ENCODE results near the gene TF. TPM values are rescaled to one million over a fixed set of nuclear protein-coding genes. Genes with fewer than 3 reads are reported as not detected.

Gene TF
- total RNA-seq, 1 experiment from 2014 or later = 0.09 TPM

DNA sequence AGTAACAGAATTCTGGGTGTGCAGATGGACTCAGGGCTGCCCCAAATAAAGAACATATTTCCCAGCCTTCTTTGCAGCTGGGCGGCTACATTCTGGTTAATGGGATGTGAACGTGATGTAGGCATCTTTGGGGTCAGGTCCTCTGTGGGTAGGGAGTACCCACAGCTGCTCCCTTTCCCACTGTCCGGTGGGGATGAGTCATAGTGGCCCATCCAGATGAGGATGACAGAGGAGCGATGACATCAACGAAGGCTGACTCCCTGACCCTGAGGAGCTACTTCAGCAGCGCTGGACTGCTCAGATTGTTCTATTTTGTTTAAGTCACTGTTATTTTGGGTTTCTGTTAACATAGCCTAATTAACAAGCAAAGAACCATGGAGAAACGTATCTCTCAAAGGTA lies 97.4 kb downstream of the TF start:
- Histone ChIP-seq H2BK20ac (ENCODE audit: low read depth, low read length, poor library complexity, severe bottlenecking) (no peak overlapping the region), H4K91ac (ENCODE audit: insufficient read length, low read depth, low read length) (no peak overlapping the region), H3K23me2 (ENCODE audit: insufficient read length, low read depth, low read length, poor library complexity, severe bottlenecking) (no peaks in the 10 kb centered on the region), H3K9ac (ENCODE audit: extremely low read depth, insufficient read length, low read length) (no peak overlapping the region), H3K14ac (ENCODE audit: insufficient read depth, low read length) (no peak overlapping the region), H3K23ac (ENCODE audit: insufficient read length, low read depth, low read length) (no peak overlapping the region), H3K27me3 (ENCODE audit: insufficient read depth, low read length) (no peaks in the 10 kb centered on the region), H3K4me1 (ENCODE audit: insufficient read depth, low read length) (no peaks in the 10 kb centered on the region), H3K27ac (ENCODE audit: insufficient read length, low read depth, low read length) (no peak overlapping the region), H2BK120ac (ENCODE audit: low read depth, low read length, poor library complexity, severe bottlenecking) (no peak overlapping the region), H3K79me1 (ENCODE audit: insufficient read depth, low read depth, low read length, poor library complexity, severe bottlenecking) (no peaks in the 10 kb centered on the region), H4K8ac (replicated peaks; ENCODE audit: insufficient read length, low read depth, low read length) (no peak overlapping the region), H3K79me2 (ENCODE audit: insufficient read depth, low read length) (no peaks in the 10 kb centered on the region), H3K4me2 (ENCODE audit: insufficient read depth, insufficient read length, low read length) (no peak overlapping the region), H4K20me1 (ENCODE audit: control insufficient read depth, insufficient read depth, insufficient read length) (no peaks in the 10 kb centered on the region), H3K9me3 (ENCODE audit: control insufficient read depth, low read depth, low read length) (no peaks in the 10 kb centered on the region), H3T11ph (ENCODE audit: low read length) (no peak overlapping the region), H2AFZ (ENCODE audit: low read length) (no peak overlapping the region), H3K18ac (ENCODE audit: insufficient read length, low read depth, low read length) (no peak overlapping the region), H2BK15ac (ENCODE audit: low read depth, low read length) (no peak overlapping the region), H3K56ac (ENCODE audit: insufficient read length, low read depth, low read length) (no peak overlapping the region), H3K4ac (ENCODE audit: low read depth, low read length) (no peak overlapping the region), H2AK5ac (ENCODE audit: insufficient read length, low read length) (no peak overlapping the region), H4K5ac (ENCODE audit: insufficient read length, low read depth, low read length) (no peak overlapping the region), H2BK12ac (ENCODE audit: insufficient read length, low read depth, low read length) (no peak overlapping the region), H2BK5ac (ENCODE audit: insufficient read length, low read length) (no peak overlapping the region)
- no peak for DNase-seq
- Mint-ChIP-seq H3K9me3 (no peaks in the 10 kb centered on the region), H3K36me3 (ENCODE audit: insufficient read depth in 1 of 3, low read depth in 3 of 3) (peaks cover 0 to 3% (median 0%) of the 10 kb centered on the region in 3 experiments; a peak in 1 of 7 replicates), H3K27ac (no peak overlapping the region), H3K4me1 (peaks cover 5 to 6% of the 10 kb centered on the region in 2 experiments; a peak in 1 of 4 replicates), H3K27me3 (ENCODE audit: low read depth) (no peaks in the 10 kb centered on the region; the same call in 1 of the 2 replicates), H3K4me3 (no peak overlapping the region)
- no CpG with 5 or more reads among the region's 7 CpGs for WGBS (ENCODE audit: extremely low coverage, insufficient read length, low lambda C conversion rate)
- TF ChIP-seq, protein P1, sequence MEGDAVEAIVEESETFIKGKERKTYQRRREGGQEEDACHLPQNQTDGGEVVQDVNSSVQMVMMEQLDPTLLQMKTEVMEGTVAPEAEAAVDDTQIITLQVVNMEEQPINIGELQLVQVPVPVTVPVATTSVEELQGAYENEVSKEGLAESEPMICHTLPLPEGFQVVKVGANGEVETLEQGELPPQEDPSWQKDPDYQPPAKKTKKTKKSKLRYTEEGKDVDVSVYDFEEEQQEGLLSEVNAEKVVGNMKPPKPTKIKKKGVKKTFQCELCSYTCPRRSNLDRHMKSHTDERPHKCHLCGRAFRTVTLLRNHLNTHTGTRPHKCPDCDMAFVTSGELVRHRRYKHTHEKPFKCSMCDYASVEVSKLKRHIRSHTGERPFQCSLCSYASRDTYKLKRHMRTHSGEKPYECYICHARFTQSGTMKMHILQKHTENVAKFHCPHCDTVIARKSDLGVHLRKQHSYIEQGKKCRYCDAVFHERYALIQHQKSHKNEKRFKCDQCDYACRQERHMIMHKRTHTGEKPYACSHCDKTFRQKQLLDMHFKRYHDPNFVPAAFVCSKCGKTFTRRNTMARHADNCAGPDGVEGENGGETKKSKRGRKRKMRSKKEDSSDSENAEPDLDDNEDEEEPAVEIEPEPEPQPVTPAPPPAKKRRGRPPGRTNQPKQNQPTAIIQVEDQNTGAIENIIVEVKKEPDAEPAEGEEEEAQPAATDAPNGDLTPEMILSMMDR (conservative IDR thresholded peaks at IDR 0.05) = no peak

All from H9 (cell line).